ENCODE results near the gene OSBPL9. TPM values are rescaled to one million over a fixed set of nuclear protein-coding genes. Genes with fewer than 3 reads are reported as not detected.

OSBPL9 gene
- total and polyA plus RNA-seq, 9 of the 15 experiments (the other 6 are each of a cell fraction or from before 2014, with no cell fraction given) = 43.9 to 217 (median 170) TPM

- TF ChIP-seq BRF2 (IDR thresholded peaks at IDR 0.05; ENCODE audit: borderline replicate concordance, insufficient read depth, insufficient read length) (no peak), ZNF274 (IDR thresholded peaks at IDR 0.05; ENCODE audit: borderline replicate concordance, low read depth, low read length) (no peak), MBD1 (CRISPR knock-in tag; IDR thresholded peaks at IDR 0.05) (no peak), POLR3G (IDR thresholded peaks at IDR 0.05; ENCODE audit: extremely low read depth, insufficient read length, insufficient replicate concordance) (no peak), SIRT6 (IDR thresholded peaks at IDR 0.05; ENCODE audit: low read depth, low read length) (no peak), TAF9B (IDR thresholded peaks at IDR 0.05; ENCODE audit: partially characterized antibody) (no peak), ZKSCAN3 (CRISPR knock-in tag; IDR thresholded peaks at IDR 0.05) (no peak), NR2F6 (CRISPR knock-in tag; IDR thresholded peaks at IDR 0.05) (no peak), E2F3 (CRISPR knock-in tag; IDR thresholded peaks at IDR 0.05) (no peak), CTCF (IDR thresholded peaks at IDR 0.05 in 2 of 3, conservative IDR thresholded peaks at IDR 0.05 in 1 of 3; ENCODE audit: insufficient read depth in 2 of 3, low read depth in 1 of 3, low read length in 3 of 3) (no peak), CREBBP (IDR thresholded peaks at IDR 0.05; ENCODE audit: low read depth, low read length) (no peak), ZNF57 (CRISPR knock-in tag; IDR thresholded peaks at IDR 0.05) (no peak), ZNF24 (IDR thresholded peaks at IDR 0.05) (peak; percentile 57; the same call in 1 of the 2 replicates), ZNF121 (CRISPR knock-in tag; conservative IDR thresholded peaks at IDR 0.05) (no peak)
These were observed 54.8 kb downstream of the OSBPL9 start (continued) for GRCh38 chr1:51671527-51672325.
